Midbrain (tissue), 1 donor: ENCODE measurements around the gene PLEKHG5.

ENCODE experiments used
- DNase-seq: peaks from one replicate; lab custom pipeline; 2025; lab: John Stamatoyannopoulos, UW

PLEKHG5 gene

GRCh38 chr1:6475381-6476133, 15.9 kb downstream of the PLEKHG5 start:
- peak; percentile 27 for DNase-seq

GRCh38 chr1:6474815-6475282, 16.6 kb downstream of the PLEKHG5 start:
- no peak for DNase-seq

DNA sequence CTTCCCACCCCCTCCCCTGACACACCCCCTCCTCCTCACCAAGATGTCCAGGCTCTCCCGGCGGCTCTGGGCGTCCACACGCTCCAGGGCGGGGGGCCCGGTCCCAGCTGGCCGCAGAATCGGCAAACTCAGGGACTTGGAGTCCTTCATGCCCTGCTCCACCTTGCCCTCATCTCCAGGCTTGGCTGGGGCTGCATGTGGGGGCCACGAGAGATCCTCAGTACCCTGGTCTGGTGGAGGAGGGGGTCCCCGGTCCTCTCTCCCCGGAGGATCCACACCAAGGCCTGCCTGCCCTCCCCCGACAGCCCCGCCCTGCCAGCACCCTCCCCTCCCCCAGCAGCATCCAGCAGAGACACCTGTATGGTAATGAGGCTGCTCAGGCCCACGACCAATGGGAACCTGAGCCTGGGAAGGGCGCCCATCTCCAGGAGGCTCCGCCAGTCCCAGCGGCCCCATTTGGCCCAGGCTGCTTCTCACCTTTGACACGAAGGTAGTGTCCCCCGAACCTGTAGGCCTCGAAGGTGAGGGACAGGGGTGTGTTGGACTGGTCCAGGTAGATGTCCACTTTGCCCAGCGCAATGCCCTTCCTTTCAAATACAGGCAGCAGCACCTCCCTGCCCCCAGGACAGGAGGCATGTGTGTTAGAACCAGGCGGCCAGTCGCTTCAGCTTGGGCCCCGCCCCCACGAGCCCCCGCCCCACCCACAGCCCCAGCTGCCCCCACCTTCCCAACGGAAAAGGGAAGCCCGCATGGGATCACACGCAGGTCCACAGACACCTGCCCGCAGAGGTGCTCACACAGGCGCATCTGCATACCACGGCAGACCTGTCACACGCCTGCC, 17.3 kb downstream of the PLEKHG5 start:
- no peak for DNase-seq

DNA sequence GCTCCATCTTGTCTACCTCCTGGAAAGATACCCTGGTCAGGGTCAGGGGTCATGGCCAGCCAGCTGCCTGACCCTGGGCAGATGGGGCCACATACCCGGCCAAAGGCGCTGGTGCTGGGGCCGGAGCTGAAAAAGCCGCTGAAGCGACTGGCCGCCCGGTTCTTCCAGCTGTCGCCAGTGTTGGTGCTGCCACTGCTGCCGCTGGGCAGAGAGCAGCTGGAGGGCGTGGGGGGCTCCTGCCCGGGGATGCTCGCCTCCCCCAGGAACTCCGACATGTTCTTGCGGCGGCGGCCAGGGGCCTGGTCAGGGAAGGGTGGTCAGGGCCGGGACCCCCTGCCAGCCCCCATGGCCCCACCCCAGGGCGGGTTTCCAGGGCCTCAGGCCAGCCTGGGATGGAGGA, 18.3 kb downstream of the PLEKHG5 start:
- DNase-seq = no peak

- no peak for DNase-seq
These were observed 19.1 kb downstream of the PLEKHG5 start for GRCh38 chr1:6472391-6472790.

GRCh38 chr1:6471970-6472368, 19.5 kb downstream of the PLEKHG5 start:
- DNase-seq = no peak

- DNase-seq = no peak
These were observed 20.1 kb downstream of the PLEKHG5 start for GRCh38 chr1:6471086-6471969.

- no peak for DNase-seq
These were observed 21.1 kb downstream of the PLEKHG5 start for GRCh38 chr1:6470132-6471085.

- DNase-seq = no peak
These were observed 22.6 kb downstream of the PLEKHG5 start for GRCh38 chr1:6468729-6469461.

DNA sequence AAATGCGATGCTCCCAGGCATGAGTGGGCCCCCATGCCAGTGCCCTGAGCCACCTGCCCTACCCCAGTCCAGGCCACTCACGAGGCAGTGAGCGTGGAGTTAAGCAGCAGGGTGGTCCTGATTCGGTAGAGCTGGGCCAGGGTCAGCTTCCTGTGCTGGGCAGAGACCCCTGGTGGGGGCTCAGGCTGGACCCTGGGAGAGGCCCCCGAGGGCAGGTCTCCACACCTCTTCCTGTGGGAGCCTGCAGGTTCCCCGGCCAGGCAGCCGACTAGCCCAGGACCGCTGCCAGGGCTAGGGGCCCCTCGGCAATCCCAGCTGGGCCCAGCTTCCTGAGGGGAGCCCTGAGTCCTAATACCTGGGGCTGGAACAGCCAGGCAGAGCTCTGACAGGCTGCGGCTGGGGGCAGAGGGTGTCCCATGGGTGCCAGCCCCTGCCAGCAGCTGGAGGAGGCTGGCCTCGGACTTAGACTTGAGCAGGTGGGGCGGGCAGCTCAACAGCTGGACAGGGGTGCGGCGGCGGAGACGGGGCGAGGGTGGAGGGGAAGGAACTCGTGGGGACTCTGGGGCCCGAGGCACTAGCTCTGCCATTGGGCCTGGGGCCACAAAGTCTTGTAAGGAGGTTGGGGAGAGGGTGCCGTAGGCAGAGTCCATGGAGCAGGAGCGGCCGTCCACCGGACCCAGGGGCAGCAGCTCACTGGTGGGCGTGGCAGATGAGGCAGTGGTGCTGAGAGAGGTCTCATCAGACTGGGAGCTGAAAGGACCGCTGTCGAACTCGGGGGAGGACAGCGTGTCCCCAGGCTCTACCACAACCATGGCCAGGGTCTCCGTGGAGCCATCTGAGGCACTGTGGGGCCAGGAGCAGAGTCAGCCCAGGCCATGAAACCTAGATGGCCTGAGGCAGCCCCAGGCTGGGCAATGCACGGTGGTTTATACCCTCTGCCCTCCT, 23.5 kb downstream of the PLEKHG5 start:
- DNase-seq = no peak

DNA sequence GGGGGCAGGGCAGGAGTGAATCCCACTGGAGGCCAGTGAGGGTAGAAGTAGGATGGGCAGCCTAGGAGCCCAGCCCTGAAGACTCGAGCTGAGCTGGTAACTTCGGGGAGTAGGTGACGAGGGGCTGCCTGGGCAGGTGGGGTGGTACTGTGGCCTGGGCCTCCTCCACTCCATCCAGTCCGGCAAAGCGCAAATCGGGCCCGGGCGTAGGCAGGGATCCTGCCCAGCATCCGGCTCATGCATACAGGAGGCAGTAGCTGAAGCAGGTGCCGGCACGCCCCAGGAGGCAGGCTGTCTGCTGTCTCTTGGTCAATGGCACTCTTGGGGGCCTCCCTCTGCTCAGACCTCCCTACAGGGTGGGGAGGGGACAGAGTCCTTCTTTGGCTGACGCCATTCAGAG, 24.2 kb downstream of the PLEKHG5 start:
- DNase-seq = no peak

DNA sequence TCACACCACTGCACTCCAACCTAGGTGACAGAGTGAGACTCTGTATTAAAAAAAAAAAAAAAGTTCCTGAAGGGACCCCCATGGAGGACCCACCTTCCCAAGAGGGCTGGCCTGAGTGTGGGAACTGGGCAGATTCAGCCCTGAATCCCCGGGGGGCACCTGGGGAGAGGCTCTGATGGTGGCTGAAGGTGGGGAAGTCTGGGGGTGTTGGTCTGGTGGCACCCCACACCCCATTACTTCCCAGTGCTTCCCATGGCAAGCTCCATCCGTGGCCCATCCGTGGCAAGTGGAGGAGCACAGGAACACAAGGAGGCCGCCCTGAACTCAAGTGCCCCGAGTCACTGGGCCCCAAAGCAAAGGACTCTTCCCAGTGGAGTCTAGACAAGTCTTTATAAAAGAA, 24.7 kb downstream of the PLEKHG5 start:
- DNase-seq = no peak

- no peak for DNase-seq
These were observed 25.4 kb downstream of the PLEKHG5 start, which contains the start of gene TNFRSF25 for GRCh38 chr1:6466023-6466422. TNFRSF25 (minus strand) TSS chr1:6466173; CDS start chr1:6466107, 66 bp downstream.

GRCh38 chr1:6465461-6466005, 25.9 kb downstream of the PLEKHG5 start:
- no peak for DNase-seq

- no peak for DNase-seq
These were observed 26.6 kb downstream of the PLEKHG5 start for GRCh38 chr1:6464915-6465314.

DNA sequence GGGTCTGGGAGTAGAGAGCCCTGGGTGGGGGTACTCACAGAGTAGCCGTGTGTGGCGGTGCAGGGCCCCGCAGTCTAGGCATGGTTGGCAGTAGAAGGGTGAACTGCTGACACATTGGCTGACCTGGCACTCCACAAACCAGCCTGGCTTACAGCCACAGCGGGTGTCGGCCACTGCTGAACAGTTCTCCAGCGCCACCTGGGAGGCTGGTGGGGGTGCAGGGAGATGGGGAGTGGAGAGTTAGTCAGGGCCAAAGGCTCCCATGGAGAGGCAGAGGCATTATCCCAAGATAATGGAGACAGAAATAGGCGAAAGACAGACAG, 27.0 kb downstream of the PLEKHG5 start:
- DNase-seq = peak; percentile 13

GRCh38 chr1:6463120-6463412, 28.4 kb downstream of the PLEKHG5 start:
- DNase-seq = no peak

DNA sequence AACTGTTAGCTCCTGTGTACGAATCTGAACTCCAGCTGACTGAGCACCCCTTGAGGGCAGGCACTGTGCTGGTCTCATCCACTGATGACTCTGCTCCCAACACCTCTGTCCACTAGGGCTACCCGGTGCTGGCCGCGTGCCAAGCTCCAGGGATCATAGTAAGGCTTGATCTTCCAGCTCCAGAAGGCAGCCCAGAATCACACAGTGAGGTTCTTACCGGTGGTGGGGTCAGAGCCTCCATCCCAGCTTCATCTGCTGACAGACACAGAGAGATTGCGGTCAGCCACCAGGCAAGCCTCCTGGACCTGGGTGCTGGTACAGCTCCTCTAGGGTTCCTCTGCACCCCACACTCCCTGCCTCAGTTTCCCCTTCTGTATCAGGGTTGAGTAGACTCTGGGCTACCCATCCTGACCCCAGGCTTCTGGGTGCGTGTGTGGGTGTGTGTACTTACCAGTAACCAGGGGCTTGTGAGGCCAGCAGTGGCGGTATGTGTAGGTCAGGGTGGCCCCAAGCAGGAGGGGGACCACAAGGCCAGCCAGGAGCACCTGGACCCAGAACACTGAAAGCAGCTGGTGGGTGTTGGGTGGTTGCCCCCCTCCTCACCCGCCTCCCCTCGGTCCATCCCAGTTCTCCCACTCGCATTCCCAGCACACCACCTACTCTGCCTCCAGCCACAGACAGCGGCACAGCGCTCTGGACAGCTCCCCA, 28.9 kb downstream of the PLEKHG5 start:
- DNase-seq = no peak
